Right renal cortex interstitium (tissue), 3 donors: ENCODE data around the gene OXT. TPM values are rescaled to one million over a fixed set of nuclear protein-coding genes. Genes with fewer than 3 reads are reported as not detected.
"Not testable (repeated sequence)": the region's sequence is repeated elsewhere in the genome, so short reads cannot be mapped to it uniquely, and the experiment has no call there.

Experiments used
- DNase-seq, 3 donors: peaks; one replicate each; pipeline ENCODE4 v3.0.0-alpha.2; 2013; ENCODE audit warnings: low read depth in 3 of 3, low spot score in 2 of 3
- polyA plus RNA-seq, 3 donors: library from polyadenylated mRNA; unstranded; fragments of 120-200 nt; gene quantifications; one replicate each; pipeline ENCODE4 v1.2.1, GENCODE V29; 2013; ENCODE audit not compliant: insufficient read length in 3 of 3

Gene OXT
- polyA plus RNA-seq: under 1 TPM in 2 of 3 donors, not detected in 1; 0.40 to 0.47 TPM

GRCh38 chr20:3071610-3072529 lies at the start of gene OXT:
TSS of gene OXT (plus strand) at chr20:3071620. CDS start at chr20:3071656, 36 bp downstream.
- no peak for DNase-seq

GRCh38 chr20:3021777-3022176 lies 49.6 kb upstream of the OXT start:
- no peak for DNase-seq

- not testable (repeated sequence) for DNase-seq
Measured at GRCh38 chr20:3022559-3023490, 48.6 kb upstream of the OXT start.

- DNase-seq: no peak
Measured at GRCh38 chr20:3027987-3028386, 43.4 kb upstream of the OXT start.

GRCh38 chr20:3031524-3032147 lies 39.8 kb upstream of the OXT start:
- DNase-seq: no peak

- no peak for DNase-seq
Measured at GRCh38 chr20:3032624-3033023, 38.8 kb upstream of the OXT start.

GRCh38 chr20:3037654-3038053 lies 33.8 kb upstream of the OXT start:
- DNase-seq: no peak

- no peak for DNase-seq
Measured at GRCh38 chr20:3038454-3038853, 33.0 kb upstream of the OXT start.

- DNase-seq: no peak
Measured at GRCh38 chr20:3039426-3039825, 32.0 kb upstream of the OXT start.

GRCh38 chr20:3040086-3040485 lies 31.3 kb upstream of the OXT start:
- no peak for DNase-seq

- DNase-seq: peak in 1 of 3 donors; percentile 32
Measured at GRCh38 chr20:3041854-3042409, 29.5 kb upstream of the OXT start.

- DNase-seq: peak in 1 of 3 donors; percentile 10
Measured at GRCh38 chr20:3042625-3043024, 28.8 kb upstream of the OXT start.

- DNase-seq: no peak
Measured at GRCh38 chr20:3043322-3043721, 28.1 kb upstream of the OXT start, which contains the start of gene GNRH2. TSS of gene GNRH2 (plus strand) at chr20:3043622. CDS start at chr20:3044415, 793 bp downstream.

GRCh38 chr20:3044336-3044965 lies 27.0 kb upstream of the OXT start:
- no peak for DNase-seq

- DNase-seq: no peak
Measured at GRCh38 chr20:3045042-3045815, 26.2 kb upstream of the OXT start.

GRCh38 chr20:3045816-3046676 lies 25.4 kb upstream of the OXT start, which contains the start of gene MRPS26:
TSS of gene MRPS26 (plus strand) at chr20:3046052. CDS start at chr20:3046069, 17 bp downstream.
- DNase-seq: peak; percentile 62 to 84 (median 81)

- DNase-seq: peak in 1 of 3 donors; percentile 23
Measured at GRCh38 chr20:3046677-3047462, 24.6 kb upstream of the OXT start.
